Stimulated activated CD8-positive, alpha-beta memory T cell treated with anti-CD3 and anti-CD28 coated beads, Interleukin-12 subunit alpha, Interleukin-12 subunit beta, amount 100 ng/mL, for 1 hour (primary cell): ENCODE measurements around the gene CDH18.

Experiments
- DNase-seq: peaks from one replicate; pipeline ENCODE4 v3.0.0-alpha.2; 2020; ENCODE audit warnings: low read depth

CDH18 gene

DNA sequence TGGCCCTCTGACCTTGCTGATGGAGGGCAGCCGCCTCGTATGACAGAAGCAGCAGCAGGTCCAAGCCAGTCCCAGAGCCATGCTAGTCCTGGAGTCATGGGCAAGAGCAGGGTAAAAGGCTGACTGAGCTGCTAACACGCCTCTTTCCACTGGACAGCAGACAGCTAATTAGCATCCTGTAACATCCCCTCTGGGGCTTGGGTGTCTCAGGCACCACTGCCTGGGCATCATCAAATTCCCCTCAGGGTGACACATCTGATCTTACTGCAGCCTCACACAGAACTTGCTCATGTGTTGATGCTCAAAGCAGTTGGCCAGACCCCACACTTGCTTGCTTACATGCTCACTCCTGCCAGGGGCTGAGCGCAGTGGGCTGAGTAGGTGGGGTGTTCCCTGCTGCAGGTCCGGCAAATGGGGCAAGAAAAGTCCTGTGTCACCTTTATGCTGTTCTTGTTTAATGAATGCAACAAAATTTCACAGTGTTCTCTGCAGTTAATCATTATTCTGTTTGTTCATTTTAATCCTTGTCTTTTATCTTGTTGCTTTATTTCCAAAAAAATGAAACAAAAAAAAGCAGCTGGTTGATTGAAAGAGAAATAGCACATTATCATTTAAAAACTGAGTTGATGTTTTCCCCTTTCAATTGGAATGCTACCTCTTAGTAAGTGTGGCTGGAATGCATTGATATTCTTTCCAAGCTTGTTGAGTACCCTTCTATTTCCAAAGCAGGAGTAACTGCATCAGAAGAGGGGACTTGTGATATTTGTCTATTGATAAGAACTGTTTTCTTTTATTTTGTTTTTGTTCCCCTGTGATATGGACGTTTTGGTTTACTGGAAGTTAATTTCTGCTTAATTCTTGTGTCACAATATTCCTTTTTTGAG is 254.1 kb downstream of the CDH18 start:
- no peak for DNase-seq

DNA sequence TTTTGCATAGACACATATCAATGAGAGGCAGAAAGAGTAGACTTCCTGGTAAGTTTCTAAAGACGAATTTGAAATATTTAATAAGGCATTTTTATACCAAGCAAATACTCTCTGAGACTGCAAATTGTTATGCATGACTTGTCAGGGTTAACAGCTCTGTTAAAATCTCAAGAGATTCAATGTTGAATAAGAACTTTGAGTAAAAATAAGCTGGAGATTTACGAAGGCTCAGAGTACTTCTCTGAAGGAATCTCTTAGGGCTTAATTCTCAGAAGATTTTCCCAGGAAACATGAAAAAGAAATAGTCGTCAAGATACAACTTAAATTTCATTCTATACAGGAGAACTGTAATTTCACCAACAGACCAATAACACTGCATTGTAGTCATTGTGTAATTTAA is 259.4 kb downstream of the CDH18 start:
- DNase-seq = no peak

DNA sequence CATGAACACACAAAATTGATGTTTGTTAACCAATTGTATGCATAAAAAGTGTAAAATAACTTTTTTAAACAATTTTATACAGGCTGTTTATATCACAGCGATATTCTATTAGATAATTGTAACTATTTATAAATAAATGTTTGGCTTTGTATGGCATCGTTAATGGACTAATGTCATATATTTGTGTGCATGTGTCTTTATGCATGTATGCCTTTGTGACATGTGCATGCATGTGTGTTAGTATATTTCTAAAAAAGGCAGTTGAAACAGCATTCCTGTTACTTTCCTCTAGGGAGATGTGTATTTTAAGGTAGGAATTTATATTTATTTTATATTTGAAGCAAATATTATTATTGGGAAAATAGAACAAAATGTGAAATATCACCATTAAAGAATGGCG is 268.9 kb downstream of the CDH18 start:
- DNase-seq = no peak

DNA sequence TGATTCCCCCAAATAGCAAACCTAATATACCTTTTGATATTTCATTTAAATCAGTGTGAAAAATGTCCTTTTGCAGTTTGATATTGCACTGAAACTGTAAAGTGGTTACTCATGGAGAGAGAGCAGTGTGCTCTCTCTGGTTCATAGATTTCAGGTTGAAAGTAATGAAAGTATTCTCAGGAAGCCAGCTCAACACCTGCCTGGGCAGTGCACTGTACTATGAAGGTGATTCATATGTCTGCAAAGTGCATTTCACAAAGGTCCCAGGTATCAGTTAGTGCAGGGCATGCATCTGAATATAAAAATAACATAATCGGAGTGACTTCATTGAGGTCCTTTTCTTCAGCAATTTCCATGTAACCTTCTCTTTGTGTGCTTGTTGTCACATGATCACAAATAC is 274.3 kb downstream of the CDH18 start:
- DNase-seq = no peak

DNA sequence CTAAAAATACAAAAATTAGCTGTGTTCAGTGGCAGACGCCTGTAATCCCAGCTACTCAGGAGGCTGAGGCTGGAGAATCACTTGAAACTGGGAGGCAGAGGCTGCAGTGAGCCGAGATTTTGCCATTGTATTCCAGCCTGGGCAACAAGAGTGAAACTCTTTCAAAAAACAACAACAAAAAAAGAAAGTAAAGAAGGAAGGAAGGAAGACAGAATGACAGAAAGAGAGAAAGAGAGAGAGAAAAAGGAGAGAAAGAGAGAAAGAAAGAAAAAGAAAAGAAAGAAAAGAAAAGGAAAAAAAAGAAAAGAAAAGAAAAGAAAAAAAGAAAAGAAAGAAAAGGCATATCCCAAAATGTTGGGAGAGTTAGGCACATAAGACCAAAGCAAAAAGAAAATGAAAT is 278.6 kb downstream of the CDH18 start:
- no peak for DNase-seq

DNA sequence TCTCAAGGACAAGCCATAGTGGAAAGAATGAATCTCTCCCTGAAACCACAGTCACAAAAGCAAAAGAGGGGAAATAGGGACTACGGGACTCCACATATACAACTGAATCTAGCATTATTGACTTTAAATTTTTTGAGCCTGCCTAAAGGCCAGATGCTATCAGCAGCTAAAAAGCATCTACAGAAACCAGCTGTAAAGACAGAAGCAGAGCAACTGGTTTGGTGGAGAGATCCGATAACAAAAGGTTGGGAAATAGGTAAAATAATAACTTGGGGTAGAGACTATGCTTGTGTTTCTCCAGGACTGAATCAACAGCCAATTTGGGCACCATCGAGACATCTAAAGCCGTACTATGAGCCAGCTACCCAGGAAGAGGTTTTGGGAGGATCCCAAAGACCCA is 281.2 kb downstream of the CDH18 start:
- DNase-seq = no peak

DNA sequence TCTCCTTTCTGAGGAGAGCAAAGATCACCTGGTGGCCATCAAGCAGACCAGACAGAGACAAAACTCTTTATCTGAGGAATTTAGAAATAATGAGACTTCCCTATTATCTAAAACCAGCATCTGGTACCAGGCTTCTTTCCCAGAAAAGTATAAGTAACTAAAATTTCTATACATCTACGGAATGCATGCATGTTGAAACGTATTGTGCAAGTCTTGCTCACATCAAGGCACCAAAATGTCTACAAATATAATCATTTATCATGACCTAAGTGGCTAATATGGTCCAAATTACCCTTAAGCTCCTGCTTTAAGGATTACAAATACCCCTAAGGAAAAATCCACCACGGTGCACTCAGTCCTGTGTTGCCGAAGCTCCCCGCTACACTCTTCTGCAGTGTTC is 286.3 kb downstream of the CDH18 start:
- no peak for DNase-seq

DNA sequence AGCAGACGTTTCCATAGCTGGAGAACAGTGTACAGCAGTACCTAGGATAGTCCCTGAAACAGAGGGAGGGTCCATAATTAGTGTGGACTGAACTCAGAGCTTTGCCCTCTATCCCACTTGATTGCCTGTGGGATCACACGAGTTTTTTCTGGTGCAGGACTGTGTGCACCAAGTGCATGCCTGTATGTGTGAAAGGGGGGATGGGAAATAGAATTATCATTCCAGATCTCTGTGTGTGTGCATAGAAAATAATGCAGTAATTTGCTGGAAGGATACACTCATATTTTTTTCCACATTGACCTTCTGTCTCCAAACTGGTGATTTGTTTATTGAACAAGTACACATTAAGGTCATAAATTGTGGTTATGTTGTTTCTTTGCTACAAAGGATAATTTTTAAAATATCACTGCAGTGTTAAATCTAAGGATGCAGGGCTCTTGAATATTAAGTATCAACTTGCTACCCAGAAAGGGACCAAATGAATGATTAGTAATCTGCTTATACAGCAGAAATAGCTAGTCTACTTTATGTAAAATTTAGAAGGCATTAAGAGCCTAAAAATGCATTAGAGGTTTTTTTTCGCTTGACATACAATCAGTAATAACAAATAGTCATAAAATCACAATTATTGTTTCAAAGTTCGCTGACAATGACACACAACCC is 292.9 kb downstream of the CDH18 start:
- DNase-seq = no peak

DNA sequence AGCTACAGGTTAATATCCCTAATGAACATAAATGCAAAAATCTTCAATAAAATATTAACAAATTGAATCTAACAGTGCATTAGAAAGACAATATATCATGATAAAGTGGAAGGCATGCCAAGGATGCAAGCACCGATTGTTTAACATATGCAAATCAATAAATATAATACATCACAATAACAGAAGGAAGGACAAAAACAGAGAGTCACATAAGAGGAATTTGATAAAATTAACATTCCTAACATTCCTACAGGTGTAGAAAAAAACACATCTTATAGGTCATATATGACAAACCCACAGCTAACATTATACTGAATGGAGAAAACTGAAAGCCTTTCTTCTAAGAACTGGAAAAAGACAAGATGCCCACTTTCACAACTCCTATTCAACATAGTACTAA is 297.0 kb downstream of the CDH18 start:
- DNase-seq = no peak

DNA sequence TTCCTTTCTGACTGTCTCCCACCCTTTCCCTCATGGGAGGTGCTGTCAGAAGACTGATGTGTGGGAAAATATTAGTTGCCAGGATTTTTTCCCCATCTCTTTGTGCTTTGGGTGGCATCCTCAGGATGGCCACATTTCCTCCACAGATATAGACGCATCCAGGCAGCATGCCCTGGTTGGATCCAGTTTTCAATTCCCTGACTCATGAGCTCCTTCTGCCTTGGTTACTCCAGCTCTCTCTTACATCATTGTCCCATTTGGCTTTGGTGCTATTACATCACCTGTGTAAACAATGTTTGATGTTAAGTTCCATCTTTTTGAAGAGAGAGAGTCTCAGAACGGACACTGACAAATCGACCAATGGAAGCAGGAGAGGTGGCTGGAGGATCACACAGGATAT is 302.5 kb downstream of the CDH18 start:
- no peak for DNase-seq

DNA sequence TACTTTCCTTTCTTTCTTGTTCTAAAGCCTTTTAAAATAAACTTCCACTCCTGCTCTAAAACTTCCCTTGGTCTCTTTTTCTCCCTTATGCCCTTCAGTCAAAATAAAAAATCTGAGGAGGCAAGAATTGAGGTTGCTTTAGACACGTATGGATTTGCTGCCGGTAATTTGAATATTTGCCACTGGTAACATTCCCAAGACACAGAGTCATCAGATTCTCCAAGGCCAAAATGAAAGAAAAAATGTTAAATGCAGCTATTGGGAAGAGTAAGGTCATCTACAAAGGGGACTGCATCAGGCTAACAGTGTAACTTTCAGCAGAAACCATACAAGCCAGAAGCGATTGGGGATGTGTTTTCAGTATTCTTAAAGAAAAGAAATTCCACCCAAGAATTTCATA is 311.1 kb downstream of the CDH18 start:
- DNase-seq = no peak

DNA sequence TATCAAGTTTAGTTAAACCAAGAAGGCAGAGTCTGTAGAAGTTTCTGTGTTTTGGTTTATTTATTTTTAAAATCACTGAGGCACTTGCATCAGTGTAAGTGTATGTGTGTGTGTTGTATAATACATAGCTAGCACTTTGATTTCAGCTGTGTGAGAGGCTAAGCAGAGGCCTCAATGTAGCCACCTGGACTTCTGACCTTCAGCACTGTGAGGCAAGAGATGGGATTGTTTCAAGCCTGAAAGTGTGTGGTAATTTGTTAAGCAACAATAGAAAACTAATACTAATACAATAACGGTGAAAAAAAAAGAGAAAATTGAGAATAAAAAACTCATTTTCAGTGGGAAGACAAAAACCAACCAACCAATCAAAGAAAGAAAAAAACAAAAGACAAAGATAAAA is 327.3 kb downstream of the CDH18 start:
- no peak for DNase-seq

DNA sequence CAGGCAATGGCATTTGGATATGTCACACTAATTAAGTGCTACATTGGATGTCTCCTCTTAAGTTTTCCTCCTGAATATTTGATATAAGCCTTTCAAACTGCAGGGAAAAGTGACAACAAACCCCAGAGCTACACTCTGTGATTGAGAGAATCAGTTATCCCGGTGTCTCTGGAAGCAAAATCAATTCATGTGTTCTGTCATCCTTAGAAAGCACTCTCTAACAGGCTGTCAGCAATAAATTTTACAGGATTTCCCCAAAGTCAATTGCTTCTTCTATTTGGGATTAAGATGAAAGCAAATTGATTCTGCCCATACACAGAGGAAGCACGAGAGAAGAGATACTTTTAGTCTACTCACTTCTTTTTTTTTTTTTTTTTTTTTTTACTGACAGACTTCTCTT is 332.4 kb downstream of the CDH18 start:
- no peak for DNase-seq

DNA sequence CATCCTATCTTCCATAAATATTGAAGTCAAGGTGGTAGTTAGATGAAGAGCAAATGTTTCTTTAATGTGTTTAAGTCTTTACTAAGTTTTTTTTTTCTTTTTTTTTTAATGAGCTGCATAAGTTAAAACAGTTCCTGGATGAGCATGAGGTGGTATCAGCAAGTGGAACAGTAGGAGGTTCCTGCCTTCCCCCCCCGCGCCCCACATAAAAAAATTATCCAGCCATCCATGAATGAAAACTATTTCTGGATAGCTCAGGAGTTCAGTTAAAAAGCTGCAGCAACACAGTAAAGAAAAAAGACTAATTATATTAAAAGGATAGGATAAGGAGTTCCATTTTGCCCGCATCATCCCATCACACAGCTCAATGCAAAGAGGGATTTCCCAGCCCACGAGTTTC is 349.5 kb downstream of the CDH18 start:
- no peak for DNase-seq

DNA sequence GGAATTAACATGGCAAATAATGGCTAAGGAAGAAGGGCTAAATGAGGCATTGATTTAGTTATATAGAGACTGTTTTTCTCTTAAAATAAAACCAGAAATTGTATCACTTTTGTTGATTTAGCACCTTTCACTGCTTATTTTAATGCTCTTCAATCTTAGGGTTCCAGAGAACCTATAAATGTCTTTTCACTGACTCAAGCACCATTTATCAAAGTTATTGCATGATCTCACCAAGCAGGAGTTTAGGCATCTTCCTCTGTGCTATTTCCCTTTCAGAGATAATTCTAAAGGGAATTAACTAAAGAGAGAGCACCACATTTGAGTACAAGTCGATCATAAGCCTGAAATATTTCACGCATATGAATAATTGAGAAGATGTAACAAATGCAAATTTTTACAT is 357.1 kb downstream of the CDH18 start:
- DNase-seq = no peak

DNA sequence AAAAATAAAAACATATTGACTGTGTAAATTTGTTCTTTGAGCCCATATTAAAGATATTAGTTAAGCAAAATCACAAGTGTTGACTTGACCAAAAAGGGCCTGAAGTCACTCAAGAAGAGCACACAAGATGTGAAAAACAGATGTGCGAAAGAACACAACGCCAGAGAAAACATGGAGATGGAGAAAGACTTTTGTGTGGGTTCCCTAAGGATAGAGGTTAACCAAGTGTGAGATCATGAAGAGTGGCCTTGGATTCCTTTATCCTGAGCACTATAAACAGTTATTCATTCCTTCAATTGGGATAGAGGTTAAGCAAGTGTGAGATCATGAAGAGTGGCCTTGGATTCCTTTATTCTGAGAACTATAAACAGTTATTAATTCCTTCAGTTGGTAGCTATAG is 361.8 kb downstream of the CDH18 start:
- DNase-seq = no peak

DNA sequence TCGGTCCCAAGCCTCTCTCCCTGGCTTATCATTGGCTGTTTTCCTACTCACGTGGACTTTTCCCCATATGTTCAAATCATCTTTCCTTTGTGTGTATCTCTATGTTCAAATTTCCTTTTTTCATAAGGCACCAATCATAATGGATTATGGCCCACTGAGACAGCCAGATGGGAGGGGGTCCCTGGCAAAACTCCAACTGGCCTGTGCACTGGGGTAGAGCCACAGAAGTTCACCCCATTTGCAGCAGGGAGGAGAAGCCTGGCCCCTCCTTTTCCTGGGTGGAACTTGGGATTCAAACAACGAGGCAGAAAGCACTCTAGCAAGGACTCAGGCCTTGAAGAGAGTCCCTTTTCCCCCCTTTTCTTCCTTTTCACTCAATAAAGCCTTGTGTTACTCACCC is 362.4 kb downstream of the CDH18 start:
- no peak for DNase-seq

DNA sequence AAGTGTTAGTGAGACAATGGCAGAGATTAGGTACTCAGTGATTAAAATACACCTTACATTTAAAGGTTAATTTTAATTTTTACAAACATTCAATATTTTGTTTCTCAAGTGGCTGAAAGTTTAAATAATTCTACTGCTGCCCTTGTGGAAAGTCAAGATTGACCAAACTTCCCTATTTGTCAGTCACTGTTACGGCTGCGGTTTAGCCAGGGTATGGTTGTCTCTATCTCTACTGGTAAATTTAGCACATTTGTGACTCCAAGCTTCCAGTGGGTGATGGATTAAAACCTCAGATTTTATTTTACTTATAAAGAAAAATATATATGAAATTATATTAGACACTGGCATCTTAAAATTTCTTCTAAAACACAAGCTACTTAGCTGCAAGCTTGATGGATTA is 368.4 kb downstream of the CDH18 start:
- no peak for DNase-seq

DNA sequence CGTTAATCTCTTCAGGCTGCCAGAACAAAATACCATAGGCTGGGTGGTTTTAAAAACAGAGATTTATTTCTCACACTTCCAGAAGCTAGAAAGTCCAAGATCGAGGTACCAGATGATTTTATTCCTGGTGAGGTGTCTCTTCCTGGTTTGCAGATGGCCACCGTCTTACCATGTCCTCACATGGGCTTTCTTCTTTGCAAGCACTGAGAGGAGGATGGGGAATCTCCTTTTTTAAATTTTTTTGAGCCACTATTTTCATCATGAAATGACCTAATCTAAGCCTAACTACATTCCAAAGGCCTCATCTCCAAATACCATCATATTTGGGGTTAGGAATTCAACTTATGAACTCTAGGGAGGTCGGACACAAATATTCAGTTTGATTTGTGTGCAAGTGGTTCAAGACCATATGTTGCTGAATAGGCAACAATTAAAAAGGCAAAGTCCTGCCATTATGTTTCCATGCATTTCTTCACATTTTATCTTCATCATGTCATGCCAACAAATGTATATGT is 371.2 kb downstream of the CDH18 start:
- no peak for DNase-seq

DNA sequence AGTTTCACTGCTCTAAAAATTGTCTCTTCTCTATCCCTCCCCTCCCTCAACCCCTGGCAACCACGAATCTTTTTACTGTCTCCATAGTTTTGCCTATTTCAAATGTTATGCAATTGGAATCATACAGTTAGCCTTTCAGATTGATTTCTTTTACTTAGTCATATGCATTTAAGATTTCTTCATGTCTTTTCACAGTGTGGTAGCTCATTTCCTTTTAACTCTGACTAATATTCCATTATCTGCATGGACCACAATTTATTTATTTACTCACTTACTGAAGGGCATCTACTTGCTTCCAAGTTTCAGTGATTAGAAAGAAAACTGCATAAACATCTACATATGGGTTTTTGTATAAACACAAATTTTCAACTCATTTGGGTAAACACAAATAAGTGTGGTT is 372.3 kb downstream of the CDH18 start:
- DNase-seq = no peak

DNA sequence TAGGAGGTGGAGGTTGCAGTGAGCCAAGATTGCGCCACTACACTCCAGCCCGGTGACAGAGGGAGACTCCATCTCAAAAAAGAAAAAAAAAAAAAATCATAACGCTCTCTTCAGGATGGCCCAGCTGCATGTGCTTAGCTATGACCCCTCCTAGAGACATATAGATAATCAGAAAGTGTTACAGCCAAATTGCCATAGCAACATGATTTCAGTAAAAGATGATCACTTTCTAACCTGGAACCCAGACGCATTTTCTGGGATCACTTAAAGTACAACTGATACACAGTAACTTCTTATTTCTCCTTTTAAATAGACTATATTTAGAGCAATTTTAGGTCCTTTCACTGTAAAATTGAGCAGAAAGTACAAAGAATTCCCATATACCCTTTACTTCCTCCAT is 372.9 kb downstream of the CDH18 start:
- no peak for DNase-seq

DNA sequence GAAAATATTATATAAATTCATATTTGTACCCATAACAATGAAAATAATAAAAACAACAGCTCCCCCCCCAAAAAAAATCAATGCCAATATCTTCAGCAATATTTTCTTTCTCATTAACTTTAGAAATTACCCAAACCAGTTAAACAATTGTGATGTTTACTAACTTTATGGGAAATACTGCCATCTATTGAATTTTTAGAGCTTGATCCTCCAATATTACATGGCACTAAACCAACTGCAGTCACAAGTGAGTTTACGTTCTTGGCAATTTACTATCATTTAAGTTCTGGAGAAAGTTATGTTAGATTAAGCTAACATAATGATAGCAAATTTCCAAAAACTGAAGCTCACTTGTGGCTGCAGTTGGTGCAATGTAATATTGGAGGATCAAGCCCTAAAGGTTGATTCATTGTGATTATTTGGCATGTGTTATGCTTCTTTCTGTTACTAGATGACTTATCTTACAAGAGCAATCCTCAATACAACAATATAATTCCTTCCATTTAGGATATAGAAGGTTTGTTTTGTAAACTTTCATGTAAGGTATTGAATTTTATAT is 379.5 kb downstream of the CDH18 start:
- DNase-seq = no peak

DNA sequence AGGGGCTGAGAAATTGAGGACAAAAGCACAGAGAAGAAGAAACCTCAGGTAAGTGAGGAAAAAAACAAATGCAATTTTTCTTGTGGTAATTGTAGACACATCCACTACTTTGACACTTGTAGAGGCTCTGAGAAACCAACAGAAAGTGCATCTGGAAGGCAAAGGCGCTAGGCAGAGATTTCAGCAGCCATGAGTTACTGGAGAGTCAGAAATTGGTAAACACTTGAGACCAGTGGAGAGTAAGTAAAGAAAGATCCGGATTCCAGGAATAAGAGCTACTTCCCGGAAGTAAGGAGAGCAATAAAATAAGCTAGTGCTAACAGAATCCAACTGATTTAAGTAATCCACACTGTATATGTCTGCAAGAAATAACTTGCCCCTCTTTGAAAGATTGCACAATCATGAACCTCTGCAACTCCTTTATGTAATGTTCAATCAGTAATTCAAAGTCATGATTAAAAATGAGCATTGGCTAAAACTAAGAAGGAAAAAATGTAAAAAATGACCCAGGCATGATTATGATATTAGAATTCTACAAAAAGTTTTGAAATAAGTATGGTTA is 382.1 kb downstream of the CDH18 start:
- DNase-seq = no peak
